ENCODE results near the gene SH2D4B. TPM values are rescaled to one million over a fixed set of nuclear protein-coding genes. Genes with fewer than 3 reads are reported as not detected.

The SH2D4B gene
- total and polyA plus RNA-seq, 2 of the 13 experiments (the other 11 are each of a cell fraction or from before 2014, with no cell fraction given), result not detected

GRCh38 chr10:80498833-80499741, 38.6 kb upstream of the SH2D4B start (continued):
- TF ChIP-seq ZNF747 (CRISPR knock-in tag; IDR thresholded peaks at IDR 0.05; ENCODE audit: borderline replicate concordance), result 0 out of 2 replicates have a peak, but pooled peaks have one; percentile 71
- peak; percentile 55; the same call in 1 of the 2 replicates for TF ChIP-seq THAP7 (CRISPR knock-in tag; IDR thresholded peaks at IDR 0.05)
- TF ChIP-seq FOSL1 (CRISPR knock-in tag; IDR thresholded peaks at IDR 0.05; ENCODE audit: borderline replicate concordance), result peak; percentile 94
- peak; percentile 70; the same call in 1 of the 2 replicates for TF ChIP-seq YEATS2 (CRISPR knock-in tag; IDR thresholded peaks at IDR 0.05; ENCODE audit: borderline replicate concordance)
- TF ChIP-seq RBM39 (IDR thresholded peaks at IDR 0.05; ENCODE audit: low read depth, low read length, poor library complexity, severe bottlenecking), result no peak
- no peak for TF ChIP-seq USF2 (IDR thresholded peaks at IDR 0.05; ENCODE audit: low read depth, low read length)
- no peak for TF ChIP-seq USF2 (CRISPR knock-in tag; IDR thresholded peaks at IDR 0.05; ENCODE audit: borderline replicate concordance)
- 0 out of 2 replicates have a peak, but pooled peaks have one; percentile 25 for TF ChIP-seq KLF12 (CRISPR knock-in tag; IDR thresholded peaks at IDR 0.05; ENCODE audit: borderline replicate concordance)
- TF ChIP-seq MIER3 (CRISPR knock-in tag; IDR thresholded peaks at IDR 0.05; ENCODE audit: borderline replicate concordance), result peak; percentile 81; the same call in 1 of the 2 replicates
- TF ChIP-seq RARA (CRISPR knock-in tag; IDR thresholded peaks at IDR 0.05), result peak; percentile 70
- TF ChIP-seq ZNF646 (CRISPR knock-in tag; IDR thresholded peaks at IDR 0.05), result no peak; the same call in 1 of the 2 replicates
- TF ChIP-seq ELF1 (CRISPR knock-in tag; IDR thresholded peaks at IDR 0.05), result peak; percentile 59
- TF ChIP-seq ZNF574 (CRISPR knock-in tag; IDR thresholded peaks at IDR 0.05), result peak; percentile 76
- TF ChIP-seq GFI1 (CRISPR knock-in tag; IDR thresholded peaks at IDR 0.05; ENCODE audit: borderline replicate concordance), result peak; percentile 74; the same call in 1 of the 2 replicates
- no peak for TF ChIP-seq ZNF547 (CRISPR knock-in tag; IDR thresholded peaks at IDR 0.05)

Measured in HepG2 (cell line).